Measurements from ENCODE around the gene MISP.
A peak's percentile ranks its signal among the peaks of the same experiment; 100 is the strongest.

Gene MISP

DNA sequence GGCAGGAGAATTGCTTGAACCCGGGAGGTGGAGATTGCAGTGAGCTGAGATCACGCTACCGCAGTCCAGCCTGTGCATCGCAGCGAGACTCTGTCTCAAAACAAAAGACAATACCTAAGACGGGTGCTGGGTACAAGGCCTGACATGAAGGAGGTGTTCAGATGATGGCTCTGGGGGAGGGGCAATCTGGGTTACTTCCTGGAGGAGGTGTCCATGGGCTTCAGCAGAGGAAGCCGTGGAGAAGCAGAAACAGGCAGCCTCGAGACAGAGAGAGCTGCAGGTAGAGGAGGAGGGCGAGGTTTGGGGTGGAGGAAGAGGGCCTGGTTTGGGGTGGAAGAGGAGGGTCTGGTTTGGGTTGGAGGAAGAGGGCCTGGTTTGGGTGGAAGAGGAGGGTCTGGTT is 3.6 kb downstream of the MISP start:
- no peaks in the 10 kb centered on the region for H3K4me1 ChIP-seq (ENCODE audit: insufficient read depth, low read length)
- no peaks in the 10 kb centered on the region for H4K20me1 ChIP-seq (ENCODE audit: insufficient read depth, low read length)
- H3K36me3 ChIP-seq (ENCODE audit: insufficient read depth, low read length): no peaks in the 10 kb centered on the region
- ATAC-seq (ENCODE audit: insufficient read depth, low read depth) (no peak), DNase-seq (no peak)
- no peak overlapping the region for H2AFZ ChIP-seq (ENCODE audit: low read depth, low read length)
- no peaks in the 10 kb centered on the region for H3K79me2 ChIP-seq (ENCODE audit: insufficient read depth, low read length)
- no peak overlapping the region for H3K4me3 ChIP-seq (ENCODE audit: low read depth in 1 of 2, low read length in 2 of 2)
- TF ChIP-seq, protein P1, sequence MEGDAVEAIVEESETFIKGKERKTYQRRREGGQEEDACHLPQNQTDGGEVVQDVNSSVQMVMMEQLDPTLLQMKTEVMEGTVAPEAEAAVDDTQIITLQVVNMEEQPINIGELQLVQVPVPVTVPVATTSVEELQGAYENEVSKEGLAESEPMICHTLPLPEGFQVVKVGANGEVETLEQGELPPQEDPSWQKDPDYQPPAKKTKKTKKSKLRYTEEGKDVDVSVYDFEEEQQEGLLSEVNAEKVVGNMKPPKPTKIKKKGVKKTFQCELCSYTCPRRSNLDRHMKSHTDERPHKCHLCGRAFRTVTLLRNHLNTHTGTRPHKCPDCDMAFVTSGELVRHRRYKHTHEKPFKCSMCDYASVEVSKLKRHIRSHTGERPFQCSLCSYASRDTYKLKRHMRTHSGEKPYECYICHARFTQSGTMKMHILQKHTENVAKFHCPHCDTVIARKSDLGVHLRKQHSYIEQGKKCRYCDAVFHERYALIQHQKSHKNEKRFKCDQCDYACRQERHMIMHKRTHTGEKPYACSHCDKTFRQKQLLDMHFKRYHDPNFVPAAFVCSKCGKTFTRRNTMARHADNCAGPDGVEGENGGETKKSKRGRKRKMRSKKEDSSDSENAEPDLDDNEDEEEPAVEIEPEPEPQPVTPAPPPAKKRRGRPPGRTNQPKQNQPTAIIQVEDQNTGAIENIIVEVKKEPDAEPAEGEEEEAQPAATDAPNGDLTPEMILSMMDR (IDR thresholded peaks at IDR 0.05; ENCODE audit: borderline replicate concordance, extremely low read depth, low read length, poor library complexity, severe bottlenecking): no peak
- TF ChIP-seq EZH2 (IDR thresholded peaks at IDR 0.05; ENCODE audit: borderline replicate concordance, low read depth, low read length, severe bottlenecking): no peak
- H3K9ac ChIP-seq (ENCODE audit: low read depth, low read length): no peak overlapping the region
- H3K9me3 ChIP-seq (ENCODE audit: insufficient read depth, low read length, severe bottlenecking): peaks cover 7% of the 10 kb centered on the region
- no peaks in the 10 kb centered on the region for H3K27me3 ChIP-seq (ENCODE audit: insufficient read depth, low read length, poor library complexity)
- H3K27ac ChIP-seq (ENCODE audit: low read length): no peak overlapping the region
- H3K4me2 ChIP-seq (ENCODE audit: insufficient read depth, low read length): no peak overlapping the region

- H3K79me2 ChIP-seq (ENCODE audit: insufficient read depth, low read length): no peaks in the 10 kb centered on the region
- H3K4me2 ChIP-seq (ENCODE audit: insufficient read depth, low read length): no peak overlapping the region
- no peaks in the 10 kb centered on the region for H3K36me3 ChIP-seq (ENCODE audit: insufficient read depth, low read length)
- no peak overlapping the region for H3K9ac ChIP-seq (ENCODE audit: low read depth, low read length)
- H3K4me3 ChIP-seq (ENCODE audit: low read depth in 1 of 2, low read length in 2 of 2): no peak overlapping the region
- H3K27ac ChIP-seq (ENCODE audit: low read length): no peak overlapping the region
- TF ChIP-seq, protein P1 (IDR thresholded peaks at IDR 0.05; ENCODE audit: borderline replicate concordance, extremely low read depth, low read length, poor library complexity, severe bottlenecking): no peak
- no peak for TF ChIP-seq EZH2 (IDR thresholded peaks at IDR 0.05; ENCODE audit: borderline replicate concordance, low read depth, low read length, severe bottlenecking)
- ATAC-seq (ENCODE audit: insufficient read depth, low read depth) (no peak), DNase-seq (no peak)
- H3K4me1 ChIP-seq (ENCODE audit: insufficient read depth, low read length): no peaks in the 10 kb centered on the region
- no peak overlapping the region for H2AFZ ChIP-seq (ENCODE audit: low read depth, low read length)
- H4K20me1 ChIP-seq (ENCODE audit: insufficient read depth, low read length): no peaks in the 10 kb centered on the region
- H3K27me3 ChIP-seq (ENCODE audit: insufficient read depth, low read length, poor library complexity): no peaks in the 10 kb centered on the region
- peaks cover 7% of the 10 kb centered on the region for H3K9me3 ChIP-seq (ENCODE audit: insufficient read depth, low read length, severe bottlenecking)
Observed at GRCh38 chr19:755063-755462, 4.2 kb downstream of the MISP start.

- Histone ChIP-seq H3K9me3 (ENCODE audit: insufficient read depth, low read length, severe bottlenecking) (peaks cover 7% of the 10 kb centered on the region), H3K27me3 (ENCODE audit: insufficient read depth, low read length, poor library complexity) (no peaks in the 10 kb centered on the region), H3K4me1 (ENCODE audit: insufficient read depth, low read length) (no peaks in the 10 kb centered on the region), H3K36me3 (ENCODE audit: insufficient read depth, low read length) (no peaks in the 10 kb centered on the region), H3K9ac (ENCODE audit: low read depth, low read length) (no peak overlapping the region), H3K4me2 (ENCODE audit: insufficient read depth, low read length) (no peak overlapping the region), H3K79me2 (ENCODE audit: insufficient read depth, low read length) (no peaks in the 10 kb centered on the region), H4K20me1 (ENCODE audit: insufficient read depth, low read length) (no peaks in the 10 kb centered on the region), H2AFZ (ENCODE audit: low read depth, low read length) (no peak overlapping the region), H3K4me3 (ENCODE audit: low read depth in 1 of 2, low read length in 2 of 2) (no peak overlapping the region), H3K27ac (ENCODE audit: low read length) (no peak overlapping the region)
- ATAC-seq (ENCODE audit: insufficient read depth, low read depth) (peak; percentile 35; the same call in 1 of the 3 replicates), DNase-seq (peak; percentile 22)
- TF ChIP-seq, protein P1 (IDR thresholded peaks at IDR 0.05; ENCODE audit: borderline replicate concordance, extremely low read depth, low read length, poor library complexity, severe bottlenecking): no peak
- TF ChIP-seq EZH2 (IDR thresholded peaks at IDR 0.05; ENCODE audit: borderline replicate concordance, low read depth, low read length, severe bottlenecking): no peak
Observed at GRCh38 chr19:756236-756635, 5.3 kb downstream of the MISP start.

All from DND-41 (cell line).